Subcutaneous abdominal adipose tissue (tissue), 5 donors: Measurements from ENCODE around the gene SHISAL1.

ENCODE experiments used
- H3K27ac ChIP-seq: one replicate; pipeline ENCODE4 v1.7.0; 2013; ENCODE audit warnings: low read depth, mild to moderate bottlenecking, inconsistent platforms, low read length, moderate library complexity
- H3K27me3 ChIP-seq, 5 donors: one replicate each; pipeline ENCODE4 v1.7.0; 2013; ENCODE audit warnings: low read length in 5 of 5, inconsistent platforms in 1 of 5; ENCODE audit not compliant: control insufficient read depth in 5 of 5, insufficient read depth in 4 of 5
- H3K36me3 ChIP-seq, 5 donors: one replicate each; pipeline ENCODE4 v1.7.0; 2013; ENCODE audit warnings: low read length in 5 of 5; ENCODE audit not compliant: control insufficient read depth in 5 of 5, insufficient read depth in 5 of 5
- H3K4me1 ChIP-seq, 5 donors: one replicate each; pipeline ENCODE4 v1.7.0; 2013; ENCODE audit warnings: low read length in 5 of 5, mild to moderate bottlenecking in 3 of 5, moderate library complexity in 1 of 5; ENCODE audit not compliant: control insufficient read depth in 5 of 5, insufficient read depth in 5 of 5
- H3K4me3 ChIP-seq, 5 donors: one replicate each; pipeline ENCODE4 v1.7.0; 2013; ENCODE audit warnings: low read length in 5 of 5, low read depth in 1 of 5
- H3K9ac ChIP-seq, 5 donors: one replicate each; pipeline ENCODE4 v1.7.0; 2013; ENCODE audit warnings: low read length in 5 of 5, mild to moderate bottlenecking in 4 of 5, moderate library complexity in 3 of 5
- H3K9me3 ChIP-seq, 5 donors: one replicate each; pipeline ENCODE4 v1.7.0; 2013; ENCODE audit warnings: low read length in 5 of 5; ENCODE audit not compliant: control insufficient read depth in 5 of 5
- donor health status: healthy.
- donor health status: healthy.
- donor health status: healthy.
- donor health status: healthy.
- donor health status: healthy.

SHISAL1 gene

DNA sequence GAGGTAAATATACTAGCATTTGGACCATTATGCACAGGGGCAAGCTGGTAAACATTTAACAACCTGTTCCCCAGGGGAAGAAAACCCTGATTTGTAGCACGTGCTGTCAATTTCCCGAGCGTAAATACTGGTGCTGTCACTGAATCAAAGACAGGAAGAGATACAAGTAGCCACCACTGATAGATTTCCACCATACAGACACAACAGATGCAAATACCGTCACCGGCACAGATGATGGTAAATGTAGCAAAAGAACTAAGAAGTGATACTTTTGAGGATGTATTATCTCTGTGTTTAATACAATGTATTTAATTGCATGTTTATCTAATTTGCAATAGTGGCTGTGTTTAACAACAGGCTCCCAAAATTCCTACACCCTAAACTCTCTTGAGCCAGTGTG, 39.6 kb downstream of the SHISAL1 start:
- Histone ChIP-seq H3K4me1 (no peaks in the 10 kb centered on the region), H3K27ac (no peak overlapping the region), H3K9ac (no peak overlapping the region), H3K36me3 (no peaks in the 10 kb centered on the region), H3K27me3 (peaks cover 4 to 33% (median 13%) of the 10 kb centered on the region in 5 donors), H3K4me3 (no peak overlapping the region), H3K9me3 (no peaks in the 10 kb centered on the region)

DNA sequence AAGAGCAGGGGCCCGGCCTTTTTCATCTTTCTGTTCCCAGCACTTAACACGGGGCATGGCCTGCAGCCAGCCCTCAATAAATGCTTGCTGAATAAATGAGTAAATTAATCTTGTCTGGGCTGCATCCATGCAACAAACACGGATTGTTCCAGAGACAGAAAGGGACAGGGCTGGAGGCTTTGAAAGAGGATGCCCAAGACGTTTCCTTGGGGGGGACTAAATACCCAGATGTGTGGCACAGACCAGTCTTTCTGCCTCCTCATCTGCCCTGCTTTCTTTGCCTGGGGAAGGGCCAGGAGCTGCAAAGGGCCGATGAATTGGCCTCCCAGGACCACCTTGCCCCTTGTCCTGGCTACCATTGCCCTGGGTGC, 40.4 kb downstream of the SHISAL1 start:
- H3K36me3 ChIP-seq, result no peaks in the 10 kb centered on the region
- H3K4me3 ChIP-seq, result no peak overlapping the region
- H3K27ac ChIP-seq, result no peak overlapping the region
- H3K27me3 ChIP-seq, result peaks cover 4 to 33% (median 12%) of the 10 kb centered on the region in 5 donors
- no peaks in the 10 kb centered on the region for H3K9me3 ChIP-seq
- no peak overlapping the region for H3K9ac ChIP-seq
- H3K4me1 ChIP-seq, result no peaks in the 10 kb centered on the region

DNA sequence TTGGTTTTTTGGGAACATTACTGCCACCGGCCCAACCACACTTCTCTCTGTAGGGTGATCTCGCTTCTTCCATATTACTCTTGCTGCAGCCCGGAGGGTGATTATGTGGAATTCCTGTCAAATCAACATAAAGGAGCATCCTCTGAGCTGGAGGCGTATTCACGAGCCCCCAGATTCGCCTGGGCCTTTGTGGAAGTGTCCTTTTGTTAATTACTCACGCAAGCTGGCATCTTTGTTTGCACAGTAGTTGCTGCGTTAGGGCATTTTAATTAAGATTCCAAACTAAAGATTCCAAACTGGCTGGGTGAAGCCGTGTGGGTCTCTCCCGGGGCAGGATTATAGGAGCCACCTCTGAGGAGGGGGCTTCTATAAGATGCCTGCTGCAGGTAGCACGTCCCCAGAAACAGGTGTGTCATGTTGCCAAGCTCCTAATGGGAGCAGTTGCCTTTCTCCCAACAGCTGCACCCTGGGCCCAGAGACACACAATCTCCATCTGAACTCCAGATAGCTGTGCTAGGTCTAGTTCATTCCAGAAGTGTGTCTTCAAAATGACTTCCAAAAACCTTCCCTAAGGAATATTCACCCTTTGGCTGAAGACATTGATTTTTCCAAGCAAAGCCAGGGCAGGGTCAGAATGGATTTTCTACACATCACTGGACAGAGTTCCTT, 40.9 kb downstream of the SHISAL1 start:
- Histone ChIP-seq H3K27me3 (peaks cover 4 to 29% (median 11%) of the 10 kb centered on the region in 5 donors), H3K4me3 (no peak overlapping the region), H3K27ac (no peak overlapping the region), H3K9ac (no peak overlapping the region), H3K36me3 (no peaks in the 10 kb centered on the region), H3K9me3 (no peaks in the 10 kb centered on the region), H3K4me1 (no peaks in the 10 kb centered on the region)

GRCh38 chr22:44271010-44271500, 41.7 kb downstream of the SHISAL1 start:
- Histone ChIP-seq H3K27me3 (peaks cover 0 to 22% (median 5%) of the 10 kb centered on the region in 5 donors), H3K4me1 (no peaks in the 10 kb centered on the region), H3K27ac (no peak overlapping the region), H3K4me3 (no peak overlapping the region), H3K36me3 (no peaks in the 10 kb centered on the region), H3K9me3 (no peaks in the 10 kb centered on the region), H3K9ac (no peak overlapping the region)

- H3K9me3 ChIP-seq, result peaks cover 0 to 3% (median 2%) of the 10 kb centered on the region in 5 donors
- H3K27me3 ChIP-seq, result peaks cover 0 to 20% (median 4%) of the 10 kb centered on the region in 5 donors
- H3K9ac ChIP-seq, result no peak overlapping the region
- H3K4me3 ChIP-seq, result no peak overlapping the region
- no peak overlapping the region for H3K27ac ChIP-seq
- H3K4me1 ChIP-seq, result no peaks in the 10 kb centered on the region
- H3K36me3 ChIP-seq, result no peaks in the 10 kb centered on the region
Observed at GRCh38 chr22:44270556-44270880, 42.2 kb downstream of the SHISAL1 start.

GRCh38 chr22:44269757-44270555, 42.8 kb downstream of the SHISAL1 start:
- Histone ChIP-seq H3K36me3 (no peaks in the 10 kb centered on the region), H3K9me3 (peaks cover 0 to 8% (median 6%) of the 10 kb centered on the region in 5 donors), H3K9ac (no peak overlapping the region), H3K27me3 (peaks cover 0 to 16% (median 4%) of the 10 kb centered on the region in 5 donors), H3K4me3 (no peak overlapping the region), H3K4me1 (no peaks in the 10 kb centered on the region), H3K27ac (no peak overlapping the region)

DNA sequence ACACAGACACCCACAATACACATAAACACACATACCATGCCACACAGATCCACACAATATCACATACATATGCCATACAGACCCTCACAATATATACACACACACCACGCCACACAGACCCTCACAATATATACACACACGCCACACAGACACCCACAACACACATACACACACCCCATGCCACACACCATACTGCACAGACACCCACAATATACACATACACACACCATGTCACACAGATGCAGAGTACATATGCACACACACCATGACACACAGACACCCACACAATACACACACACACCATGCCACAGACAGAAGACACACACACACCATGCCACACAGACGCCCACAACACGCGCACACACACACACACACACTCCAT, 43.6 kb downstream of the SHISAL1 start:
- H3K27ac ChIP-seq, result no peak overlapping the region

GRCh38 chr22:44268431-44269116, 44.2 kb downstream of the SHISAL1 start:
- Histone ChIP-seq H3K27ac (no peak overlapping the region), H3K9me3 (peaks cover 0 to 12% (median 8%) of the 10 kb centered on the region in 5 donors), H3K9ac (no peak overlapping the region), H3K36me3 (no peaks in the 10 kb centered on the region), H3K4me3 (no peak overlapping the region), H3K4me1 (no peaks in the 10 kb centered on the region), H3K27me3 (peaks cover 0 to 11% (median 4%) of the 10 kb centered on the region in 5 donors)

More for the DNA sequence above, 43.6 kb downstream of the SHISAL1 start:
- Histone ChIP-seq H3K27me3 (peaks cover 0 to 11% (median 4%) of the 10 kb centered on the region in 5 donors), H3K36me3 (no peaks in the 10 kb centered on the region), H3K9ac (no peak overlapping the region), H3K4me1 (no peaks in the 10 kb centered on the region), H3K9me3 (peaks cover 0 to 9% (median 6%) of the 10 kb centered on the region in 5 donors), H3K4me3 (no peak overlapping the region)

- Histone ChIP-seq H3K4me3 (no peak overlapping the region), H3K9ac (no peak overlapping the region), H3K27me3 (peaks cover 0 to 11% (median 4%) of the 10 kb centered on the region in 5 donors), H3K9me3 (peaks cover 0 to 13% (median 11%) of the 10 kb centered on the region in 5 donors), H3K27ac (no peak overlapping the region), H3K4me1 (no peaks in the 10 kb centered on the region), H3K36me3 (no peaks in the 10 kb centered on the region)
Observed at GRCh38 chr22:44267856-44268255, 44.9 kb downstream of the SHISAL1 start.
